Stimulated activated CD8-positive, alpha-beta memory T cell treated with anti-CD3 and anti-CD28 coated beads, Interleukin-15, amount 100 ng/mL, for 24 hours (primary cell): ENCODE data around the gene CDIP1.

ENCODE experiments used
- DNase-seq: peaks from one replicate; pipeline ENCODE4 v3.0.0-alpha.2; 2020; ENCODE audit warnings: low read depth

Gene CDIP1

DNA sequence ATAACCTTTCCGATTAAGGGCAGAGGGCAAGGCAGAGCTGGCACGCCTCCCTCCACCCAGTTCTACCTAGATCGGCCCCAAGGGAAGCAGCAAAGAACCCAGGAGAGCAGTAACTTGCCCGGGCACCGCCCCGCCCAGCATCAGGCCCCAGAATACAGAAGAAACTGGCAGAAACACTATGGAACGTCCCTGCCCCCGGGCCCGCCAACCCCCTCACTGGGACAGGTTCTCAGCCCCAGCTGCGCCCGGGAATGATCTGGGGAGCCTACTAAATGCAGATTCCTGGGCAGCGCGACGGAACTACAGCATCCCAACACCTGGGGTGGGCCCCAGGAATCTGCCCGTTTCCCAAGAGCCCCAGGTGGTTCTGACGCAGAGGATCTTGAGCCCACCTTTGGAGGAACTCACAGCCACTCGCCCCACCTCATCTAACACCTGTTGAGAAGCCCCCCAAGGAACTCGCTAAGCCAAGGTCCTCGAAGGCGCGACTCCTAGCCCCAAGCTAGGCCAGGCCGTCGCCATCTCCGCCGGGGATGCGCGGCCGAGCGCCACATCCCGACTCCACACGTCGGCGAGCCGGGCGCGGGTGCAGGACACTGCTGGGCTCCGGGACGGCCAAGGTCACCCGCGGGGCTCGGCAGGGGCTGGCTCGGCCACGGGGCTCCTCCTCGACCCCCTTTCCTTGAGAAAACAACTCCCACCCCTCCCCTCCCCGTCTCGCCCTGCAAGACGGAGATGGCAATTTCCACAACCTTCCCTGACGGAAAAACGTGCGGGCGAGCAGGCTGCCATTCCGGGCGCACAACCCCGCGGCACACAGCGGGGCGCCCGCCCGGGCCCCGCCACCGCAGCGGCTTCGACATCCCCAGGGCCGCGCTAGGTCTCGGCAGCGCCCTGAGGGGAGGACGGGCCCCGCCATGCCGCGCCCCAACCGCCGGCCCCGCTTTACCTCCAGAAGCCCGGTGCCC is 913 bp downstream of the CDIP1 start:
- DNase-seq: no peak

GRCh38 chr16:4536391-4537106 is 2.0 kb downstream of the CDIP1 start:
- no peak for DNase-seq

DNA sequence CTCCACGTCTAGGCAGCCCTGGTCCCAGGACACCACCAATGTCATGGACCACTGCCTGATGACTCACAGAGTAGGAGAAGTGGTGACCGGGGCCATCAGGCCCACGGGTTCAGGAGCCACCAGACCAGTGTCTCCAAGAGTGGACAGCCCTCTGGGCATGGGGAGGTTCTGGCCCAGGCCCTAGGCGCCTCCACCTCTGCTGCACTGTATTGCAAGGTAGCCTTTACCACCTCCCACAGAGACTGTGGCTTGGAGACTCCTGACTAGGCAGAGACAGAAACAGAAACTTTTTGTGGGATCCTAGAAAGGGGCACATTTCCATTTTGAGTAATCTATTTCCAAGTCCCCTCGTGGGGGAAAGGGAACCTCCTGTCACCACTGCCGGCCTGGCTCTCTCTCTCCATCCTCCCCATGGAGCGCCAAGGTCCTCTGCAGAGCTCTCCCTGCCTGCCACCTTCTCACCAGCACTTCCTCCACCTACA is 2.9 kb downstream of the CDIP1 start:
- DNase-seq: no peak

DNA sequence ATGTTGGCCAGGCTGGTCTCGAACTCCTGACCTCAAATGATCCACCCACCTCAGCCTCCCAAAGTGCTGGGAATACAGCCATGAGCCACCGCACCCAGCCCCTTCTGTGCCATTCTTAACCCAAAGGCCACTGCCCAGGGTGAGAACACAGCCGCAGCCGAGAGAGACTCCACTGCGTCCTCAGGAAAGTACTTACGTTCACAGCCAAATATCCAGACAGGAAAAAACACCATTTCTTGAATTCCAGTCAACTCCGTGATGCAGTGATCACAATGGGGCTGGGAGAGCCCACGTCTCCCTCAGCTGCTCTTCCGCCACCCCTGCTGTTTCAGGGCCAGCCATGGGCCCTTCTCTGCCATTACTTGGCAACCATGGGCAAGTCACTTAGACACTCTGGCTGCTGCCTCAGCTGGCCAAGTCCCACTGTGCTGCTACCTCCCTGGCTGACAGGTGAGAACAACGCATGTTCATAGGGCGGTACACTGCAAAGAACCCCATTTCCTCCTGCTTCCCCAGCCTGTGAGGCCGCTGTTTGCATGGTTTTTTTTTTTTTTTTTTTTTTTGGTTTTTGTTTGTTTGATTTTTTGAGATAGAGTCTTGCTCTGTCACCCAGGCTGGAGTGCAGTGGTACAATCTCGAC is 4.3 kb downstream of the CDIP1 start:
- no peak for DNase-seq

GRCh38 chr16:4533490-4533889 is 5.1 kb downstream of the CDIP1 start:
- DNase-seq: no peak

GRCh38 chr16:4532238-4532637 is 6.3 kb downstream of the CDIP1 start:
- DNase-seq: no peak

DNA sequence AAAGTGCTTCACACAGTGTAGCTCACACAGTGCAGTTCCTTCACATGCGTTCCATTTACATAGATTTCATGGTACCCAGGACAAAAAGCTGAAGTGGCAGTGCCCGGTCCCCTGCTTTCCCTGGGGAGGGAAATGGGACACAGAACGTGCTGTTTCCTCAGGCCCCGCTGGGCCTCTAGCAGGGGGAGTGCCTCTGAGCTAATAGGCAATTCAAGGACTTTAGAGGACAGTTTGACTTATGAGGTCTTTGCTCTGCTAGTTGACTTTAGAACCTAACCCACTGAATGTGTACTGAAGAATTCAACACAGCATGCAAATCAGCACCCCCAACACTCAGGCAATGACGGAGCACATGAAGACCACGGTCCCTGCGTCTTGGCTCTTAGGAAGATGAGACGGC is 6.8 kb downstream of the CDIP1 start:
- DNase-seq: no peak

DNA sequence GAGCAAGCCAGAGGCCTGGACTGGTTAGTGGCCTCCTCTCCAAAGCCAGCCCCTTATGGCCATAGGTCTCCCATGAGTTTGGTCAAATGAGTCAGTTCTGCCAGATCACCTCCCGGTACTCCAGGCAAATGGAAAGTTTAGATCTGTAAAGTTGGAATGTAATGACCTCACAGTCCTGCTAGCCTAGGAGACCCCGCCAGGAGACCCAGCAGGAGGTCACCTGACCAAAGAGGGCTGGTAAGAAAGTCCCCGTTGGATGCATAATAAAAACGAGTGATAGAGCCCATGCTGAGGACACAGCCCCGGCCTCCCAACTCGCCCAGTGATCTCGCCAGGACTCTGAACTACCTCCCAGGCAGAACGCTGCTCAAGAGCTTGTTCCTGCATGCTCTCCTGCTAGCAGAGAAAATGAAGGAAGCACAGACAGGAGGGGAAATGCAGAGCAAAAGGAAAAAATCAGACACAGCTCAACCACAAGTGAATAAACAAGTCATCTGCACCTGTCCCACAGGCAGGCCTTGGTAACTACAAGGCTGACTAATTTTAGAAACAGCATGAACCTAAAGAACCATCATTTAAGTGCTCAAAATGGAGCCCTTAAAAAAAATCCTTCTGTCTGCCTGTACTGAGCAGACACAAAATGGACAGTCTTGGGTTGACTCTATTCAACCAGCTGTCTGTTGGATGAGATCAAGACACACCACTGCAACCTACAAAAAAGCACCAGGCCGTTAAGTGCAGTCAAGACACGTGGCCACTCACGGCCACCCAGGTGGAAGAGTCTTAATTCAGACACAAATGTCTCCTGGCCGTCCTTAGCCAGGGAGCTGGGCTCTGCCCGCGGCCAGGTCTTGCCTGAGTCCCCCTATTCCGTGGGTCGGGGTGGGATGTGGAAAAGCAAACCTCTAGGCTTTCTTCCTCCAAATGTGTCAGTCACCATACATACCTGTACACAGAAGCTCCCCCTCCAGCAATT is 9.2 kb downstream of the CDIP1 start:
- no peak for DNase-seq

GRCh38 chr16:4525634-4526277 is 12.8 kb downstream of the CDIP1 start:
- no peak for DNase-seq

DNA sequence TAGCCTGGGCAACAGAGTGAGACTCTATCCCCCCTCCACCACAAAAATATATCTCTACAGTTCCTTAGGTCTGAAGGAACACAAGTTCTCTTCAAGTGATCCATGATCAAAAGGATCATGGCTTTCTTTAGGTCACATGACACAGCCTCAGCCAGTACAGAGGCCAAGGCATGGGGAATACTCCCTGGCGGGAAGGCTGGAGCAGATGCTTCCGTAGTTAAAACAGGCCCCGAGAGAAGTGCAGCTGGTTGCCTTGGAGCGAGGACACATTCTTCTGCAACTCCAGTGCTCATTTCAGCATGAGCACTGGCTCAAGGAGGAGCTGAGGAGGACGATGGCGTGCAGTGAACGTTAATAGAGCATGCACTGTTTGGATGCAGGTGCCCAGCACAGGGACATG is 13.5 kb downstream of the CDIP1 start:
- no peak for DNase-seq

DNA sequence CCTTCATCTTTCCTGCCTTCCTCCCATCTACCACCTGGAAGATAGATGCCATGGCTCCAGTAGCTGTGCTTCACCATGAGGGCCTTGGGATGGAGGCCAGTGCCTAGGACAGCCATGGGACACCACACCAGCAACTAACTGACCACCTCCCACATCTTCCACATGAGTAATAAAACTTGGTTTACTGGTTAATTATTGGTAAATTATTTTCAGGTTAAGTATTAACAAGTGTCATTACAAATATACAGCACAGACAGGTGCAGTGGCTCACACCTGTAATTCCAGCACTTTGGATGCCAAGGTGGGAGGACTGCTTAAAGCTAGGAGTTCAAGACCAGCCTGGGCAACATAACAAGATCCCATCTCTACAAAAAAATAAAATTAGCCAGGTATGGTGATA is 14.0 kb downstream of the CDIP1 start:
- no peak for DNase-seq

DNA sequence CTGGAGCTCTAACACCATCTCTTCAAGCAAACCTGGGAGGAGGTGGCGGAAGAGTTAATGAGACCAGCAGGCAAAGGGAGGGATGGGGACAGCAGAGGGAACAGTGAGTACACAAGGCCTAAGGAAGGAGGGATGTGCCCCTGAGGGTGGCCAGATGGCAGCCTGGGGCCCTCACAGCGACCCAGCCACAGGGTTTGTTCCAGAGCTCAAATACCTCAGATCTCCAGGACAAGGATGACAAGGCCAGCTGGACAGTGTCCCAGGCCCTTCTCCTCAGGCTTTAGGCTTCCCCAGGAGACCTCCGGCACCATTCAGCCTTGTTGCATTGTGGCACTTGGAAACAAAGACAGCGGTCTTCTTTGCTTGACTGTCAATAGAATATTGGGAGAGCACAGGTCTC is 14.9 kb downstream of the CDIP1 start:
- DNase-seq: no peak

DNA sequence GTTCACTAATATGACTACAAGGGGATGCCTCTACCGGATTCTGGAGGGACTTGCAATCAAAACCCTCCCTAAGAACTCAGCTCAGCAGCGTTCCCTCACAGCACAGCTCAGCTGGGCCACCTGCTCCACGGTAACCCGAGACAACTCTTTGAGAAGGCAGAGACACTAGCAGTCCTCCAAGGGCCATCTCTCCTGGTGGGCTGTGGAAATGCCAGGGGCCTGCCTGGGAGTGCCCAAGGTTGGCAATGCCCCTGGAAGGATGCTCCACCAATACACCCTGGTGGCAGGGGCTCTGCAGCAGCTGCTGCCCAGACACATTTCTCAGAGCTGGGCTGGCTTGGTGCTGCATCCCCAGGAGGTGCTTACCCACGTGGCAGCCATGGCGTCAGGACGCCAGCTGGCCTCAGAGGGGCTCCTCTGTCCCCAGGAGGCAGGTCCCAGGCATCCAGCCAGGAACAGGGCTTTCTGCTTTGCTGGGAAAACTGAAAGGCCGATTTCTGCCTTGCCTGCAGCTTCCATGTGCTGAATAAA is 16.5 kb downstream of the CDIP1 start:
- no peak for DNase-seq

GRCh38 chr16:4520913-4521312 is 17.7 kb downstream of the CDIP1 start:
- DNase-seq: no peak

- no peak for DNase-seq
Measured at GRCh38 chr16:4519274-4520058, 19.1 kb downstream of the CDIP1 start.

GRCh38 chr16:4517812-4518680 is 20.5 kb downstream of the CDIP1 start:
- DNase-seq: no peak

- DNase-seq: no peak
Measured at GRCh38 chr16:4515611-4516233, 22.9 kb downstream of the CDIP1 start.

DNA sequence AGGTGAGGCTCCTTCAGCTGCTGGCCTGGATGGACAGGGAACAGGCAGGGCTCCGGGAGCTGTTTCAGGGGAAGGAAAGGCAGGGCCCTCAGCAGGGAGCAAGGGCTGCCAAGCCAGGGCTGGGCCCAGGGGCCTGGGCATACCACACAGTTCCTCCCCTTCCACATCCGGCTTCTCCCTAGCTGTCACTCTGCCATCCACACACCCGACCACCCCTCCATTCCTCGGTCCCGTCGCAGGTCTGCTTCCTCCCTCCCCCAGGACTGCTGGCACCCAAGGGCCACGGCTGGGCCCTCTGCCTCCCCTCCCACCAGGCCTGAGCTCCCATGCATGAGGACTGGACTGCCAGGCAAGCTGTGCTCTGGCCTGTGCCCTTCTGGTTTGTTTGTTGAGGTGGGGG is 24.0 kb downstream of the CDIP1 start:
- no peak for DNase-seq
